GM04503 (cell line): ENCODE data around the gene DSTYK.

ENCODE experiments used
- DNase-seq: peaks from one replicate; pipeline ENCODE4 v3.0.0-alpha.2; 2012; ENCODE audit warnings: low read depth

The DSTYK gene, protein sequence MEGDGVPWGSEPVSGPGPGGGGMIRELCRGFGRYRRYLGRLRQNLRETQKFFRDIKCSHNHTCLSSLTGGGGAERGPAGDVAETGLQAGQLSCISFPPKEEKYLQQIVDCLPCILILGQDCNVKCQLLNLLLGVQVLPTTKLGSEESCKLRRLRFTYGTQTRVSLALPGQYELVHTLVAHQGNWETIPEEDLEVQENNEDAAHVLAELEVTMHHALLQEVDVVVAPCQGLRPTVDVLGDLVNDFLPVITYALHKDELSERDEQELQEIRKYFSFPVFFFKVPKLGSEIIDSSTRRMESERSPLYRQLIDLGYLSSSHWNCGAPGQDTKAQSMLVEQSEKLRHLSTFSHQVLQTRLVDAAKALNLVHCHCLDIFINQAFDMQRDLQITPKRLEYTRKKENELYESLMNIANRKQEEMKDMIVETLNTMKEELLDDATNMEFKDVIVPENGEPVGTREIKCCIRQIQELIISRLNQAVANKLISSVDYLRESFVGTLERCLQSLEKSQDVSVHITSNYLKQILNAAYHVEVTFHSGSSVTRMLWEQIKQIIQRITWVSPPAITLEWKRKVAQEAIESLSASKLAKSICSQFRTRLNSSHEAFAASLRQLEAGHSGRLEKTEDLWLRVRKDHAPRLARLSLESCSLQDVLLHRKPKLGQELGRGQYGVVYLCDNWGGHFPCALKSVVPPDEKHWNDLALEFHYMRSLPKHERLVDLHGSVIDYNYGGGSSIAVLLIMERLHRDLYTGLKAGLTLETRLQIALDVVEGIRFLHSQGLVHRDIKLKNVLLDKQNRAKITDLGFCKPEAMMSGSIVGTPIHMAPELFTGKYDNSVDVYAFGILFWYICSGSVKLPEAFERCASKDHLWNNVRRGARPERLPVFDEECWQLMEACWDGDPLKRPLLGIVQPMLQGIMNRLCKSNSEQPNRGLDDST

DNA sequence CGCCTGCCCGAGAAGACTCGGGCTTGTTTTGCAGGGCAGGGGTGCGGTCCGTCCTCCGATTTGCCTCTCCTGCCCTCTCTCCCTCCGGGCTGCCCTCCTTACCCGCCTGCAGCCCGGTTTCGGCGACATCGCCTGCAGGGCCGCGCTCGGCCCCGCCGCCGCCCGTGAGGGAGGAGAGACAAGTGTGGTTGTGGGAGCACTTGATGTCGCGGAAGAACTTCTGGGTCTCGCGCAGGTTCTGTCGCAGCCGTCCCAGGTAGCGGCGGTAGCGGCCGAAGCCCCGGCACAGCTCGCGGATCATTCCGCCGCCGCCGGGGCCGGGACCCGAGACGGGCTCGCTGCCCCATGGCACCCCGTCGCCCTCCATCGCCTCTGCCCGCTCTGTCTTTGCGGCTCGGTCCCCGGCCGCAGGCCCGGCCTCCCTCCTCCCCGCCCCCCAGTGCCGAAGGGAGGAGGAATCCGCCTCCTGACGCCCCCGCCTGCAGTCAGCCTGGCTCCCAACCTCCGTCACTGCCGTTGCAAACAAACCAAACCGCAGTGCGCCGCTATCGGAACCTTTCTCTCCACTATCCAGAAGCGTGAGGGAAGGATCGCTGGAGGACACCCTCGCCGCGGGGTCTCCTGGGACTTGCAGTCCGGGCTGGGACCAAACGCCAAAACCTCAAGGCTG is at the start of gene DSTYK:
Gene DSTYK, minus strand, starts transcription at position 534 of the 670 bp plus-strand sequence. Its CDS starts 167 bp downstream, at position 367.
- peak; percentile 81 for DNase-seq

DNA sequence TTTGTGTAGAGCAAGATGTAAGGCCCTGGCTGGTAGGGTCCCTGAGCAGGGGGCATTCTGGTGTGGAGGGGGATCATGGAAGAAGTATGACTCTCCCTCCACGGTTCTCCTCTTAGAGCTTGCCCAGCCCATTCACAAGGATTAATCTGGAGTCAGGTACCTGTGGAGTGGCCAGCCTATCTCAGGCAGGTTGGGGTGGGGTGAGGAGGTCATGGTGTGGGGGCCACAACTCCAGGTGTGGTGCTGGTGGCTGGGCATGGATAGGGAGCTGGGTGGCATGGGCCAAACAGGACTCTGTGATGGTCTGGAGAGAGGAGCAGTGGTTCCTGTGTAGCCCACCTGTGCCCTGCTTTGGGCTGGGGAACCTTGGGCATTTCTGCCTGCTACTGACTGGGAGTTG is 48.5 kb upstream of the DSTYK start:
- no peak for DNase-seq

DNA sequence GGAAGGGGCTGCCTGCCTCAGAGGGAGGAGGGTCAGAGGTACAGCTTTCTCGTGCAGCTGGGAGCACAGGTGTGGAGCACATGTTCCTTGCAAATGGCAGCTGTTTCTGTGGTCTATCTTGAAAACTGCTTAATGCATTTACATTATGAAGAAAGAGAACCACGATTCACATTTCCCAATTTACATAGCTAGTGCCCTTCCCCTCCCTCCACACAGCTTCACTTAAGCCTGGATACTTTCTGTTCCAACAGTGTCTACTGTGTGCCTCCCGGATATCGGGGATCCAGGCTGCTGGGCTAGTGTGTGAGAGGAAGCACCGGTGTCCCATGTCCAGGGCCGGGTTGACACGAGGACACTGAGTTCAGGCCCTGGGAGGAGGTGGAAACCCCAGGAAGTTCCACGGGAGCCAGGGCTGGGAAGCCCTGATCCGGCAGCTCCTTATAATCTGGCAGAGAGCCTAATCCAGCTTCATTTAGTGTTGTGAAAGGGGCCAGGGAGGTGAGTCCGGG is 47.9 kb upstream of the DSTYK start:
- no peak for DNase-seq

DNA sequence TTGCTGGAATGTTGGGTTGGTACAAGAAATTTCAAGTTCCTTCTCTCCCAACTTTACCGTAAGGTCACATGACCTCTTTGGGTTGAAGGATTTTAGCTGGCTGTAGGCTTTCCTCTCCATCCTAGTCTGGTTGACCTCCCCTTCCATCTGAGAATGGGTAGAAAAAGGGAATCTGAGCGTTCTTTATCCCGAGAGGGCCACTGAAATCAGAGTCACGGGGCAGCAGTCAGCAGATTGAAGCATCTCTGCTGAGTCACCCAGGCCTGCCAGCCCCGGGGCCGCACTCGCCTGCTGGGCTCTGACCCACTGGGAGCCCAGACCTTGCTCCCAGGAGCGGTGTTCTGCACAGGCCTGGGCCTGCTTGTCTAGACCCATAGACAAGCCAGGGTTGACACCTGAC is 47.2 kb upstream of the DSTYK start:
- no peak for DNase-seq

DNA sequence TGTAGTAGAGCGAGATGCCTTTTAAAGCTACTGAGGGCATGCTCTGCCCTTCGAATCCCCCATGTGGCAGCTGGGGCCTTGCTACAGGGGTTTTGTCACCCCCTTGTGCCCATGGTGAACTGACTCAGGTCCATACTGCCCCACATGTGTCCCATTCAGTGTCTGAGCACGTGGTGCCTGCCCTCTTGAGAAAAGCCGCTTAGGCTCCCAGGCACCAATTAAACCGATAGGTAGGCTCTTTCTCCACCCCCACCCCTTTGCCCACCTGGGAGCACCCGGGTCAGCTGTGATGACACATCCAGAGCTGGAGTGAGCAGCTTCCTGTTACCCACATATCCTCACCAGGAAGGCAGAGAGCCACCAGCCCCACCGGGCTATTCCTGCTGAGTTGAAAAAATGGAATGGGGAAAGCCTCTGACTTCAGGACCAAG is 46.8 kb upstream of the DSTYK start:
- no peak for DNase-seq

DNA sequence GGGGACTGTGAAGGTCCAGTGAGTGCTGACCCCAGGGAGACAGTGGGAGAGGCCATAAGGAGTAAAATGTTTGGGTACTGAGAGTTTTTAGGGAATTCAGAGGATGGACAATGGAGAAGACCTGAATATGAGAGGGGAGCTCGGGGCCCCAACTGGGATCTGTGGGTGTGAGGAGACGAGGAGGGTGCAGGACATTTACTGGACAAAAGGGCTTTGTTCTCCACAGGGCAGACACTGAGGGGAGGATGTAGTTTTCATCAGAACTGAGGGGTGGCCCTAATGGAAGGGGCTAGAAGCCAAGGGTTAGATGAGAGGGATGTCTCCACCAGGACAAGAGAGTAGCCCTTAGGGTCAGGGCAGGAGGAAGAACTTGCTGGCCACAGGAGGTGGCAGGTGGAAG is 46.2 kb upstream of the DSTYK start:
- no peak for DNase-seq

DNA sequence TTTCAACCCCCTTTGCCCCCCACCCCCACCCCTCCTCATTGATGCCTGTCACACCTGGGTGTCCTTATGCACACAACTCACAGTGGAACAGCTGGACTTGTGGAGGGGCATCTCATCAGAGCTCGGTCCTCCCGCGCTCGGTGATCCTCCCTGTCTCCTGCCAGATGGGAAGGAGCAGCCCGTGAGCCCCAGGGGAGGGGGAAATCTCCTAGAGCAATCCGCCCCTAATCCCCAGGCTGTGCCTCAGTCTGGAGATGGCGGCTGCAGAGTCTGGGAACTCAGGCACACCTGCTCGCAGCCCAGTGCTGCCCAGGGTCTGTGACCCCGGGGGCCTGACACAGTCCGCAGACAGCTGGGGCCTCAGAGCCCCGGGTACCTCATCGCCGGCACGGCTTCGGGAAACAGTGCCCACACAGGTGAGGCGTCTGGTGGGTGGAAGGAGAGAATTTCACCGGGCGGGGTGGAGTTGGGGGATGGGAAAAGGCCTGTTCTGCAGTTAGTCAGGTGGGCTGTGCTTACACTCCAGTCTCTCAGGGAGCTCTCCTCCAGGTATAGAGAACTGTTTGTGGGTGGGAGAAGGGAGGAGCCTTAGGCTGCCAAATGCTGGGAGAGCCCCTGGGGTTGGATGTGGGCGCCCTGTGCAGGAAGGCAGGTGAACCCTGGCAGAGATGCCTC is 45.6 kb upstream of the DSTYK start:
- DNase-seq = no peak

DNA sequence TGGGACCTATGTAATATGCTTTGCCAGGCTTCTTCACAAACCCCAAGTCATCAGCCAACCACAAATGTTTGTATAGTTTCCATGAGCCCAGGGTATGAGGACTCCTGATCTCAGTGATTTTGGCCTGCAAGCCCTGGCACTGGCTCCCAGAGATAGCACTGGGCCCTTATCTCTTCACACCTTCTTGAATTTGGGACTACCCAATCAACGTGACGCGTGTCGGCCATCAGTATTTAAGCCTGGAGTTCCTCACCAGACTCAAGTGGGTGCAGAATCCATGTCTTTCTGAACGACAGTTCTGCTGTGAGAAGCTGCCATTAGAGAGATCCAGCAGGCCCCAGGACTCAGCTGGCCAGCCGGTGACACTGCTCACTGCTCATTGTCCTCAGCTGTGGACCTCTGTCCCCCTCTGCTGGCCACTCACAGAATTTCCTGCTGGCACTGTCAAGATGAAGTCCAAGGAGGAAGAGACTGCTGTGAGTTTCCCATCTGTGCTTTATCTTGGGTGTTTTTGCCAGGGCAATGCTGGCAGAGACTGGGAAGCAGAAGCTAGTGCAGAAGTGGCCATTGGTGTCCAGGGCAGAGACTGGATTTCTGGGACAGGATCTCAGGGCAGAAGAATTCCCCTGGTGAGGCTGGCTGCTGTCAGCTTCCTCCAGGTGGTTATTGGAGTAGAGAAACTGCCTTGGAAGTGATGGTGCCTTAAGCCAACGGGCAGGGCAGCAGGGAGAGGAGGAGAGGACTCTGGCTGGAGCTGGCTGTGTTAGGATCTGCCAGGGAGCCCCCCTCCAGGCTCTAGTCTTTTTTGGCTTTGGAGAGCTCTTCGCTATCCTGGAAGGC is 44.7 kb upstream of the DSTYK start:
- DNase-seq = no peak

DNA sequence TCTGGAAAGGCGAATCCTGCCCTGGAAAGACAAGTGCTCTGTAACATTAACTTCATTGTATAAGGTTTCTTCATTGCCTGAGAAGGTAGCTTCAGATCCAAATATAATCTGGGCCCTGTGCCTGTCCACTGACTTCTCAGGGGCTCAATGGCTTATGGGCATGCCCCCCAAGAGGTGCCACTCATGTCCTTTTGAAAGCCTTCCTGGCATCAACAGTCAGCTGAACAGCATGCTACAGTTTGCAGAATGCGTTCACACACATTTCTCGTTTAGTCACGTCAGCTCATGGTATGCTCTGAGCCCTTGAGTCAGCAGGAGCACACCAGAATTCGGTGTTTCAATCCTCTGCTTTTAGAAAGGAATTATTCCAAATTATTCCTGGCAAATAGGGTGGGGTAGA is 40.1 kb upstream of the DSTYK start:
- no peak for DNase-seq

DNA sequence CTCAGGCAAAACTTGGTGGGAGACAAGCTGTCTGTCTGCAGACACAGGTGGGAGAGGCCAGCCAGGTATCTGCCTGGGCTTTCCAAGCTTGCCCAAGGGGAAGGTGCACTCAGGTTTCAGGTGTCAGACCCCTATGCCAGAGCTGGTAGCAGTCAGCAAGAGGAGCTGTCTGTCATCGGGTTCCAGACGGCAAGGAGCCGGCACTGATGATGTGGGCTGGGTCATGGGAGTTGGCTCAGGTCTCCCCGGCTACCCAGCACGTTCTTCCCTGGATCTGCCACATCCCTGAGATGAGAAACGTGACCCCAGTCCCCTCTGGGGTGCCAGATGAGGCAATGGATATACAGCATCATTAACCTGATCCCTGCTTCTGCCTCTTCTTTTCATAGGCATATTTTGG is 39.2 kb upstream of the DSTYK start:
- DNase-seq = no peak

DNA sequence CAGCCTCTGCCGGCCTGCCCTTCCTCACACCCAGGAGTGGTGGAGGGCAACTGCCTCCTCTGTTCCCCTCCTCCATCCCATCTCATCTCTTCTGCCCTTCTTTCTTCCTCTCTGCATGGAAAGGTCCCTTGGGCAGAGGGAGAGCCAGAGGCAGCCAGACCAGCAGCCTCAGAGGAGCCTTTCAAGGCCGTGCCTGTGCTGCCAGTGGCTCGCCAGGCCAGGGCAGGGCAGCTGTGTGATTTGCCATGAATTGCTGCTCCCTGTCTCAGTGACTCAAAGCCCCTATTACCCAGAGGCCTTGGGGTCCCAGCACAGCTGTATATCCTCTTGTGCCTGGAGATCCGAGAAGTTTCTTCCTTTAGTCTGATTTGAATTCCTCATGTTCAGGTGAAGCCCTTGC is 38.1 kb upstream of the DSTYK start:
- DNase-seq = no peak

DNA sequence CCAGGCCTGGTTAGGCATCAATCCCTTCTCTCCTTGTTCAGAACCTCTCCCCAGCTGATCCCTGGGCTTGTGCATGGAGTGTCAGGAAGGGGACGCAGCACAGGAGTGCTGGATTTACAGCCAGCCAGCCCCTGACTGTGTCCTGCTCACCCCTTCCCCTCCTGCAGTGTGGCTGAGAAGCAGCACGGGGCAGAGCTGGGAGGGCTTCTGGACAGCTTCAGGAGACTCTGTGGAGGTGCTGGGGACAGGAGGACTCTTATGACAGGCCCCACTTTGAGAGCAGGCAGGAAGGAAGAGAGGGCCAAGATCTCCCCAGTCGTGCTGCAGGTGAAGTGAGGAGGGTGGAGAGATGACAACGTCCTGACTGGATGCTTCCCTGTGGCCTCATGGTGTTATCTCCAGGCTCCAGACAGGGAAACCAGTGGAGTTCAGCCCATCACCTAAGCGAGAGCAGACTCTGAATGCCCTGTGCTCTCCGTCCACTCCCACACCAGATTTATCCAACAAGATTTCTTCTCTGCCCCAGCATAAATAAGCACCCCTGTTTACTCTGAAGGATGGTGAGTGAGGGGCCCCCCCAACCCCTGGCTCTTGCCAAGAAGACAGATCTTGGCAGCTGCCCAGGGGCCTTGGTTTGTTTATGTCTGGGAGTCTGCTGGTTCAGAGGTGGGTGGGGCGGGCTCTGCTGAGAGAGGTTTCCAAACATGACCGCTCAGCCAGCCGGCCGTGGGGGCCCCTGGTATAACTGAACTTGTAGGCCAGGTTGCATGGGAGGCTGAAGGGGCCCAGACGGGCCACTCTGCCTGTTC is 37.5 kb upstream of the DSTYK start:
- DNase-seq = no peak

DNA sequence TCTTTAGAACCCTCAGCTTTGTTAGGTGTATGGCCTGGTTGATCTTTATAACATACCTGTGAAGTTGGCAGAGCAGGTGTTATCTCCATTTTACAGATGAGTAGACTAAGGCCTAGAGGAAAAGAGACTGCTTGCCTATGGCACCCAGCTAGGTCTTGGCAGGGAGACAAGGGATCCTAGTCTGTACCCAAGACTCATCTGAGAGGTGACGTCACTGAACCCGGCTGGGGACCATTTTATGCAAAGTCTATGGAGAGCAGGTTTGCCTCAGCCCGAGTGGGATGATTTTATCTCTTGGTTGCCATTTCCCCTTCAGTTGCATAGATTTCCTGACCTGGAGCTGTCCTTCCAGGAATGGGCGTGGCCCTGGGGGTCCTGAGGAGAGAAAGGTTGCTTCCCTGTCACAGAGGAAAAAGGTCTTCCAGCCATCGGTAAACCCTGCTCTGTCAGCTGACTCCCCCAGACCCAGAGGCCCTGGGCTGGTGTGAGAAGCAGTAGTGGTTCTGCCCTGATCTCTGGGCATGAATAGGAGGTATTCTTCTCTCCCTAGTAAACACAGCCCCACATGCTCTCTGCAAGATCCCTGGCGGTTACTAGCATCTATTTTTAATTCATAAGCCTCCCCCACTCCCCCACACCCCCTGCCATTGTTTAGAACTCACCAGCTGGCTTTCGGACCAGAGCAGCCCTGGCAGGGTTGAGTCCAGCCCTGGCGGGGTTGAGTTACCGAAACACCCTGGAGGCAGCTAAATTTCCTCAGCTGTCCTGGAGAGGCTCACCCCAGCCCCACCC is 35.8 kb upstream of the DSTYK start:
- DNase-seq = no peak

DNA sequence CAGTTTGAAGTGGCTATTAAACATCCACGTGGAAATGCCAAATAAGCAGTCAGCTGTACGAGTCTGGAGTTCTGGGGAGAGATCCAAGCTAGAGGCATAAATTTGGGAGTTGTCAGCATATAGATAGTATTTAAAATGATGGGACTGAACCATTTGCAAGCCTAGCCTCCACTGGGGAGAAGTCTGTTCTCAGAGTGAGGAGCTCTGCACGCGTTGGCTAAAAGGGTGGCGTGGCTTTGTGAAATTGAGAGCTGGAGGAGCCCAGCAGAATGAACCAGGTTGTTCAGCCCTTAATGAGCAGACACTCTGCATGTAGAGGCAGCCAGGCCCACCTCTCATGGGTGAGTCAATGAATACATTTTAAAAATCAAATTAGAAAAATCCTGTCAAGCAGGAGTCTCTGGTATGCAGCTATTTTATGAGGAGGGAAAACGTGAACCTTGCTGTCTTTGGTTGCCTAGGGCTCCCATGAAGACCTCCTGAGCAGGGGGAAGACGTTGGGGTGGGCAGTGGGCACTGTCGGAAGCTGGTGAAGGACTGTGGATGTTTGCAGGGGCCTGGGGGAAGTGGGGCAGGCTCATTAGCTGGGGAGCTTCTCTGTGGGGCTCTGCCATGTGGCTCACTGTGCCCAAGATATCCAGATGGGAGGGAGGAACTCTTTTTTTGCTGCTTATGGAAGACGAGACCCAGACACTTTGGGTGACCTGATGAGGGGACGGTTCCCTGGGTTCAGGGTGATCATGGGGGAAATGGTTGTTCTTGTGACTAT is 35.0 kb upstream of the DSTYK start:
- no peak for DNase-seq

DNA sequence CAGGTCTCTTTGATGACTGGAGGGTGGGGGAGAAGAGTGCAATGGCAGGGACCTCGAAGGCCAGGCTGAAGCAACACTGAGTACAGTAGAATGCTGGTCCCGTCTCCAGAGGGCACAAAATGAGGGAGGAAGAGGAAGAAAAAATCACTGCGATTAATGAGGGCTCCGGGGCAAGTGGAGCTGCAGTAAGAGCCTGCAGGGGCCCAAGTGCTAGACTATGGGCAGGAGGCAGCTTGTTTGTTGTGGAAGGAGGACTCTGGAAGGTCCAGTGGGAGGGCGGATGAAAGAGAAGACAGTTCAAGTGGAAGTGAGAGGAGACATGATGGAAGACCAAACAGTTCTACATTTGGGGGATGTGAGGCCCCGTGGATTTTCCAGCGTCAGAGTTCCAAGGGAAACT is 33.6 kb upstream of the DSTYK start:
- DNase-seq = no peak

DNA sequence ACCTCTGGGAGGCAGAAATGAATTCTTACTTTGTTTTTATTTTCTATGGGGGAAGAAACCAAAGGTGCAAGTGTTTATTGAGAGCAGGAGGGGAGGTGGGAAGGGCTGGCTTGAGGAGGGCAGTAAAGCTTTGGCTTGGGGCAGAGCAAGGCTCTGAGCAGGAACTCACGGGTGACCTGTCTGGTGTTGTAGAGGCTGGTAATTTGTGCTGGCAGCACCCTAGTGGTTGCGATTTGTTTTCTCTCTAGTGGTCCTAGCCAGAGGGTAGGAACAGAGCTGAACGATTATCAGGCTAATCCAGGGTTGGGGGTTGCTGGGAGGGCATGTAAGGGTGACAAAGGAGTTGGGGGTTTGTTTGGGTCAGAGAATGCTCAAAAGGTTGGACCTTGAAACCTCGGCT is 32.9 kb upstream of the DSTYK start:
- DNase-seq = no peak

DNA sequence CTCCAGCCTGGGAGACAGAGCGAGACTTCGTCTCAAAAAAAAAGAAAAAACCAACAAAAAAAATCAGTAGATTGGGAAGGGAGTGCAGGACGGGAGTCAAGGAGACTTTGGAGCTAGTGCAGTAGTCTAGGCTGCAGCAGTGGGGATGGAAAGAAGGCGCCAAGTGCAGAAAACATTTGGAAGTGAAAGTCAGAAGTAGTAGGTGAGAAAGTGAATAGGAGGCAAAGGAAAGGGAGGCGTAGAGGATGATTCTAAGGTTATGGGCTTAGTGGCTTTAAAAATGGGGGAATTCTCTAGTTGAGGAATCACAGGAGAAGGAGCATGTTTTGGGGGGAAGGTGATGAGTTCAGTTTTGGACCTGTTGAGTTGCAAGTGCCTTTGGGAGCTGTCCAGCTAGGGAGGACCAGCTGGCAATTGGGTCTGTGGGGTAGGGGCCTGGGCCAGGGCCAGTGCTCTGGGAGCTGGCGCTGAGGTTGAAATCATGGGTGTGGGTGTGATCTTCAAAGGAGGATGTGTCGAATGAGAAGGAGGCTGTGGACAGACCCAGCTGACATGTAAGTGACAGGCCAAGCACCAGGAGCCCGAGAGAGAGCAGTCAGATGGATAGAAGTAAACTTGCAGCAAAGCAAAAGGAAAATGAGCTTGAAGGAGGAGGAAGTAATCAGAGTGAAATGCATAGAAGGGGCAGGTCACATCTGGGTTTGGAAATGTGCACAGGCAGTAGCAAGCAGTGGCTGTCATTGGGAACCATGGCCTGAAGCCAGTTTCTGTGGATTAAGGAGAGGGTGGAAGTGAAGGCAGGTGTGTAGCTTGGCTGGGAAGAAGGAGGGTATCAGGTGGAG is 32.1 kb upstream of the DSTYK start:
- no peak for DNase-seq
